Activated T-cell treated with anti-CD3 and anti-CD28 coated beads for 48 hours (primary cell): ENCODE measurements around the gene KATNAL2.

Experiments used
- DNase-seq: peaks from one replicate; pipeline ENCODE4 v3.0.0-alpha.2; 2020; ENCODE audit warnings: low read depth

KATNAL2 gene

GRCh38 chr18:47035156-47035671, 117.8 kb downstream of the KATNAL2 start, which contains the start of gene ELOA2:
Gene ELOA2, minus strand, starts transcription at chr18:47035621. Its CDS starts 357 bp downstream, at chr18:47035264.
- no peak for DNase-seq

GRCh38 chr18:47036298-47036874, 119.0 kb downstream of the KATNAL2 start:
- no peak for DNase-seq

- no peak for DNase-seq
Observed at GRCh38 chr18:47036927-47037578, 119.7 kb downstream of the KATNAL2 start.

- no peak for DNase-seq
Observed at GRCh38 chr18:47040982-47041381, 123.6 kb downstream of the KATNAL2 start.

- DNase-seq = no peak
Observed at GRCh38 chr18:47050468-47050867, 133.1 kb downstream of the KATNAL2 start.

DNA sequence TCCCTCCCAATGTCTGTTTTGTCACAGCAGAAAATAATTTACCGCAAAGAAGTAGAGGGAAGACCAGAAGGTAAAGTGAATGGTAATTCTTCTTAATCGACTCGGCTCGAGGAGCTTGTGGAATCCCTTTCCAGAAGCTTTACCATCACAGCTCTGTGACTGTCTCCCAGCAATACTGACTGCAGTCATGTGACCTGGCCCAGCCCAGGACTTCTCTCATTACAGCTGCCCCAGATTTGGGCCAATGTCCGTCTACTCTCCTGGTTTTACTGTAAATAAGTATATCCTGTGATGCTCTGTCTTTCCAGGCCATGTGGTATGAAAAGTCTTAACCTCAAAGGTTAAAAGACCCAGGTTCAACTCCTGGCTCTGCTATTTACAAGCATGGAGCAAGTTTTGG, 137.0 kb downstream of the KATNAL2 start:
- DNase-seq = no peak

DNA sequence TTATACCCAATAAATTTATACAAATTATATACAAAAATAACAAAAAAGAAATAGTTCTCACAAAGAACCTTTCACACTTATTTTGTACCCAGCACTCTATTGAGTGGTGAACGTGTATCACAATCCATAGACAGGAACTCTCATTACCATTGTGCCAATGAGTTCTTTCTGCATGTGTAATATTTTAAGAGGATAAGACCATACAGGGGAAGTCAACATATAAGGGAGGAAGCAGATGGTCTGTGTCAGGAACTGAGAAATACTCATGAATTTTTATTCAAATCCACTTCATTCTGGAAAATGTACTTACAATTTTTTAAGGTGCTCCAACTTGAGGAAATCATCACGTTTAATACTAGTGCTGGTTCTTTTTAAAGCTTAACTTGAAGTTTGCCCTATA, 145.1 kb downstream of the KATNAL2 start:
- no peak for DNase-seq

- DNase-seq = no peak
Observed at GRCh38 chr18:47063096-47063495, 145.7 kb downstream of the KATNAL2 start.

- DNase-seq = no peak
Observed at GRCh38 chr18:47067648-47068047, 150.2 kb downstream of the KATNAL2 start.

DNA sequence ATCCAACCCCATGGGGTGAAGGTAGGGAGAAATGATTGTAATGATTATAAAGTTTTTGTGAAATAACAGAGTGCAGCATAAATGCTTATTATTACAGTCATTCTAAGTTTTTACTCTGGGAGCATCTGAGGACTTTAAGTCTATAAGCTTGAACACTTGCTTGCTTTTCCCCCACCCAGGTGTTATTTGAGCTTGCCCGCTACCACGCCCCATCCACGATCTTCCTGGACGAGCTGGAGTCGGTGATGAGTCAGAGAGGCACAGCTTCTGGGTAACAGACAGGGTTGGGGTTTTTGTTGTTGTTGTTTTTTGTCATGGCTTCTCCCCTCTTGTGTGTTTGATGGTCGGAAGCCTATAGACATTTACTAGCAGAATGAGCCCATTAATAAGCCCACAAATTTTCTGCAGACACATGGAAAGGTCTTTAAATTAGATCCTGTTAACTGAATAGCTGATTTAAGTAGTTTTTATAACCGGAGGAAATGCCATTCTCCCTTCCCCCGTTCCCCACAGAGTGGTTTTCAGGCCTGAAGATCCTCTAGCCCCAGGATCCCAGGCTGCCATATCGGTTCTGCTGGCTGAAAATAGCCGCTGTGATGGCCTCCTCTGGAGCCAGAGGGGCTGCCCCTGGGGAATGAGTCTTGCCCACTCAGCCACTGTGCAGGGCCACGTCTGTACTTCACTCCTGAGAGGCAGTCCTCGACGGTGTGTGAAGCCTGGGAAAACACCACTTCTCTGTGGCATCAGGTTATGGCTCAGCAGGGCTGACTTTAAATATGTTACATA, 157.9 kb downstream of the KATNAL2 start:
- no peak for DNase-seq

DNA sequence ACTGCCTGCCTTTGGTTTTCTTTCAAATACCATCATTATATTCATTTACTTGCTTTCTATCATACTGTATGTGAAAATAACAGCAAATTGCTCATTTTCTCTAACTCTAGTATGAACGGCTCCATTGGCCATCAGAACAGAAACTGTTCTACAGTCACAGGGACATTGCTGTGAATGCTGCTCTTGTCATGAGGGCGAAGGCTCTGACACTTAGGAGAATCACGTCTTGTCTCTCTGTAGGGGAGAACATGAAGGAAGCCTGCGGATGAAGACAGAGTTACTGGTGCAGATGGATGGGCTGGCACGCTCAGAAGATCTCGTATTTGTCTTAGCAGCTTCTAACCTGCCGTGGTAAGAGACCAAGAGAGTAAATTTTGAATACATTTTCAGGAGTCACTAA, 159.7 kb downstream of the KATNAL2 start:
- no peak for DNase-seq

DNA sequence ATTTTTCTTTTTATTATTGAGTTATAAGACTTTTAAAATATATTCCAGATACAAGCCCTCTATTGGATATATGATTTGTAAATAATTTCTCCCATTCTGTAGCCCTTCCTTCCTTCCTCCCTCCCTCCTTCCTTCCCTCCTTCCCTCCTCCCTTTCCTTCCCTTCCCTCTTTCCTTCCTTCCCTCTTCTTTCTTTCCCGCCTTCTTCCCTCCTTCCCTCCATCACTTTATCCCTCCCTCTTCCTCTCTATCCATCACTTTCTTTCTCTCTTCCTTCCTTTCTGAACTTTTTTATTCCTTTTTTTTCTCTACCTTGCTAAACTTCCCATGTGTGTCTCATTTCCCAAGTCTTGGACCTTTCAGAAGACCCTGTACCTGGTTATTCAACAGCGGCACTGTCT, 163.5 kb downstream of the KATNAL2 start:
- DNase-seq = no peak

- no peak for DNase-seq
Observed at GRCh38 chr18:47081578-47081977, 164.2 kb downstream of the KATNAL2 start.

GRCh38 chr18:47087676-47088075, 170.3 kb downstream of the KATNAL2 start:
- DNase-seq = no peak

- DNase-seq = no peak
Observed at GRCh38 chr18:47095810-47096209, 178.4 kb downstream of the KATNAL2 start.

- peak; percentile 36 for DNase-seq
Observed at GRCh38 chr18:47100212-47100831, 182.9 kb downstream of the KATNAL2 start.

GRCh38 chr18:47108373-47108772, 191.0 kb downstream of the KATNAL2 start:
- DNase-seq = no peak

- DNase-seq = no peak
Observed at GRCh38 chr18:47108998-47109405, 191.6 kb downstream of the KATNAL2 start.

DNA sequence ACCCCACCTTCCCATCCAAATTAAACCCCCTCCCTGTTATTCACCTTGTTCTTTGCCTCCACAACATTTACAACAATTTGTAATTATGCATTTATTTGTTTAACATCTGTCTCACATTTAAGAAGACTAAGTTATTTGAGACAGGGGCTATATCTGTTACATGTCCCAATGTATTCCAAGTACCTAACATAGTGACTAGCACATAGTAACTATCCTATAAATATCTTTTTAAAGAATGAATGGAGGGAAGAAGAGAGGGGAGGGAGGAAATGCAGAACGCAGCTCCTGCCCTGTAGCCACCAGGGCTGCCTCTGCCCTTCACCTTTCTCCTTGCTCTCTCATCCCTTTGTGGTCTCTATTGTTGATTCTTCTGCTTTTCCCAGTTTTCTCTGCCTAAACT, 192.3 kb downstream of the KATNAL2 start:
- no peak for DNase-seq

DNA sequence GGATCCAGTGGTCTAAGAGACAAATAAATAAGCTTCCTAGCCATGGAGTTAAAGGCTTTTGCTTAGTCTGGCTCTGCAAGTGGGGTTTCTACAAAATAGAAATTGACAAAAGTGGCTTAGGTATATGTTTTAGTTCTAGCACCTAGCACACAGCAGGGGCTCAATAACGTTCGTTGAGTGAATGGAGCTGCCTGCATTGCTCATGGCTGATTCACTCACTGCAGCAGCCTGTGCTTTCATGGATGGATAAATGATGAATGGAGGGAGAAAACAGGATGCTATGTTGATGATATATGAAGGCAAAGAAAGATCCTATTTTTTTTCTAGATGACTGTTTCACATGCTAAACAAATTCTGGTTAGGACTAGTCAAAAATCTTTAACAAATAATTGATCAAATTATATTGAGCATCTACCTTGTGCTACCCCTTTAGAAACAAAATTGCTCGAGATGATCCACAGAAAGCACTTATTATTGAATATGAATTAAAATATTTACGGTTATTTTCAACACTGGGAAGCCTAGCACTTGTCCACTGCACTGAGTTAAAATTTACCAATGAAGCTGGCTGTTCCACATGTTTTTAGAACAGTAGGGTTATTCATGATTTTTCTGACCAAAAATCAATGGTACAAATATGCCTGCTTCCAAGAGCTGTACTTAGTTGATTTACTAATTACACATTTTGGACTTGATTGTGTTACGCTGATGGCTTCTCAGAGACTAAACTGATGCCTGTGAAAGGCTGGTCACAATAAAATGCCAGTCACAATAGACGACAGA, 193.3 kb downstream of the KATNAL2 start:
- DNase-seq = no peak

- no peak for DNase-seq
Observed at GRCh38 chr18:47113796-47114540, 196.6 kb downstream of the KATNAL2 start.
